C1 segment of cervical spinal cord (tissue), 14 donors: ENCODE data around the gene SH3TC1.

ENCODE experiments used
- DNase-seq, 14 donors: peaks; one replicate each; lab custom pipeline; 2025; lab: John Stamatoyannopoulos, UW

SH3TC1 gene

DNA sequence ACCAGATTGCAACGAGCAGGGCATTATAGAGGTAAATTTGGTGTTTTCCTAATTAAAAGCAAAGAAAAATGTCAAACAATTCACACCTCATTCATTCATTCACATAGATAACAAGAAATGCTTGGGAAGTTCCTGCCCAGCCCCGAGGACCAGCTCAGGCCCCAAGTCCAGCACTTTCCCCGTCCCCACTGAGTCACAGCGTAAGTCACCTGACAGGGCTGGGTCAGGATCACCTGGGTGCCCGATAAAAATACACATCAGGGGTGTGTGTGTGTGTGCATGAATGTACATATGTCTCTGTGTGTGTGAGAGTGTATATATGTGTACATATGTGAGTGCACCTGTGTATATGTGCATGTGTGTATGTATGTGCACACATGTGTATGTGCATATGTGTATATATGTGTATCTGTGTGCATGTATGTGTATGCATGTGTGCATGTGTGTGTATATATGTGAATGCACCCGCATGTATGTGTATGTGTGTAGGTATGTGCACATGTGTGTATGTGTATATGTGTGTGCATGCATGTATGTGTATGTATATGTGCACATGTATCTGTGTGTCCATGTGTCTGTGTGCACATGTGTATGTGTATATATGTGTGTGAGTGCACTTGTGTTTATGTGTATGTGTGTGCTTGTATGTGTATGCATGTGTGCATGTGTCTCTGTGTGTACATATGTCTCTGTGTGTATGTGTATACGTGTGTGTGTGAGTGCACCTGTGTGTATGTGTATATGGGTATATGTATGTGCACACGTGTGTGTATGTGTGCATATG, 18.6 kb upstream of the SH3TC1 start:
- DNase-seq, result no peak

DNA sequence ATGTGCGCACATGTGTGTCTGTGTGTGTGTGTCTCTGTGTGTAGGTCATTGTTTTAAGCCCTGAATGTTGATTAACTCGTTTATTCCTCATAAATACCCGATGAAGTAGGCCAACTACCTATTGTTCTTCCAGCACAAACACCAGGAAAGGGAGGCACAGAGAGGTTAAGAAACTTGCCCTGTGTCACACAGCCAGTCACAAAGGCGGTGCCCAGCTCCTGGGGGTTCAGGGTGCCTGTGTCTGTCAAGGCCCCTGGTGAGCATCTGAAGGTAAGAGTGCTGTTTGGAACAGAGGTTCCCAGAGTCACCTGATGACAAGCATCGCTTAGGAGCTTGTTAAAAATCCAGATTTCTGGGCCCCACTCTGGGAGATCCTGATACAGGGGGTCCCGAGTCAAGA, 18.0 kb upstream of the SH3TC1 start:
- DNase-seq, result no peak

DNA sequence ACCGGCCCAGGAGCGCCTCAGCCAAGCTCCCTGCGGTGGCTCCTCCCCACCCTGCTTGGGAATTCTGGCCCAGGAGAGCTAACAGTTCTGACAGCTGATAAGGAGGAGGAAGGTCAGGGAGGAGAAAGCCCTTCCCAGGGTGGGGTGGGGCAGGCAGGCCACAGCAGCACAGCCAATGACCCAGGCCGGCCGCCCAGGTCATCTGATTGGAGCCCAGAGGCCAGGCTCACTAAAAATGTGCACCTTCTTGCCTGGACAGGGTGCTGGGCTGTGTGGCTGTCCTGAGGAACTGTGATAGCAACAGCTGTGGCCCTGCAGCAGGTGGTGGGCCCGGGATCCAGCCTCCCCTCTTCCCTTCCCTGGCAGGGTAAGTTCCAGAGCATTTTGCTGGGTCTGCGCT, 17.2 kb upstream of the SH3TC1 start:
- DNase-seq, result no peak

DNA sequence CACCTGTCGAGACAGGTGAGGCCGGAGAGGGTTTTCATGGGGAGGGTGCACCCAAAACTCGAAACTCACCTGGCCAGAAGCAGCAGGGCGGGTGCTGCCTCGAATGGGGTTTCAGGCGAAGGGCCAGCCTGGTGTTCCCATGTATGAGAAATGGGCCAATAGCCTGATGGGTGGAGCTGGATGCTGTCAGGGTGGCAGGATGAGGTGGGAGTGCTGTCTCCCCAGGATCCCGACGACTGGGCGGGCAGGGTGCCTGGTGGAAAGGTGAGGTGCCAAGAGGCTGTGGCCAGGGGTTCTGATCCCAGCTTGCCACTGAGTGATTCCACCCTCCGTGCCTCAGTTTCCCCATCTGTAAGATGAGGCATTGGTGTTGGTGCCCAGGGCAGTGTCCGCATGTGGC, 16.8 kb upstream of the SH3TC1 start:
- DNase-seq, result no peak

DNA sequence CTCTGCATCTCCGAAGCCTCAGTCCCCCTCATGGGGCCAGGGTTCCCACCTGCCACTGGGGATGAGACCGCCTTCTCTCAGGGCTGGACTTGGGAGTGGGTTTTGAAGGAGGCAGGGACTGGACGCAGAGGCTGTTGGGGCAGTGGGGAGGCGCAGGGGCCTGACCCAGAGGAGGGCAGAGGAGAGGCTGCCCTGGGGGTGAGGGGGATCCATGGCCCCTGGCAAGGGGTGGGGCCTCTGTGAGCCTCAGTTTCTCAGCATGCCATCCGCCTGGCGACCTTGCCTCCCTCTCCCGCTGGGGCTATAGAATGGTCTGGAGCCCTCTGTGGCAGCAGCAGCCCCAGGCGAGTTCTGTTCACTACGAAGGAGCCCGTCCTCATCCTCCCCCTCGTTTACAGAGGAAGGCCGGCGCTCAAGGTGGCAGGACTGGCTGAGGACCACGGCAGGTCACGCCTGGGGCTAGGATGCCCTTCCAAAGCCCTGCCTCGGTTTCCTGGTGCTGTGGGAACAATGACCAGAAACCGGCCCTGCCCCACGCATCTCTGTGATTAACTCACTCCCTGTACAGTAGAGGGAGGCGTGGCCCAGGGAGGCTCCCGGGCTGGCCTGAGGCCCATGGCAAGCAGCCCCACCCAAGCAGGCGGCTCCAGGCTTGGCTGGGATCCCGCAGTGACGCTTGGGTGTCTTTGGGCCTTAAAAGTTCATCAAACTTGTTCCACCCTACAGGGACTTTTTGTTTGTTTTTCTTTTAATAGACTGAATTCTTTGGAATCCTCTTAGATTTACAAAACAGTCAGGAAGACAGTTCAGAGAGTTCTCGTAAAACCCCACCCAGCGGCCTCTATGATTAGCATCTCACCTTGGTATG, 16.0 kb upstream of the SH3TC1 start:
- no peak for DNase-seq

DNA sequence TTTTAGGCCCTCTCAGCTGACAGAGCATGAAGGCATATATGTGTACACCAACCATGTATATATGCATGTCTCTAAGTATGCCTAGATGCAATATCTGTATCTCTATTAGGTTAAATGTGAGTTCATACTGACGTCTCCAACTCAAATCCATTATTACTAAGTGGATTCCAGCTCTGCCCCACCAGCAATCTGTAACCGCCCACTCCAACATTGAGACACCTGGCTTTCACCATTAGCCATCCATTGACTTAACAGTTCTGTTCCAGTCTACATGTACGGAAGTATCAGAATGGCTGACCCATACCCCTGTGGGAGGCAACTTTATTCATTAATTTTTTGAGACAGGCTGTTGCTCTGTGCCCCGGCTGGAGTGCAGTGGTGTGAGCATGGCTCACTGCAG, 15.0 kb upstream of the SH3TC1 start:
- DNase-seq, result no peak

DNA sequence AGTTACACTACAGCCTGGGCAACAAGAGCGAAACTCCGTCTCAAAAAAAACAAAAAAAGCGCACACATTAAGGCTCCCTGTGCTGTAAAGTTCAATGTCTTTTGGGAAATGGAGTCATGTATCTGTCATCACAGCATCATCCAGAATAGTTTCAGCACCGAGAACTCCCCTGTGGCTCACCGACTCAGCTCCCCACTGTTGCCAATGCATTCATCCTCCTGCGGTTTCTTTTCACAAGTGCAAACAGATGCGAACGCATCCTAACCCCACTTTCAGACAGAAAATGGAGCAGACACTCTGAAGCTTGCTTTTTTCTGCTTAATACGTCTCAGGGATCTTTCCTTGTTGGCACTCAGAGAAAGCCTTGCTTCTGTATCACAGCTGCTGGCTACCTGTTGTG, 13.8 kb upstream of the SH3TC1 start:
- no peak for DNase-seq

DNA sequence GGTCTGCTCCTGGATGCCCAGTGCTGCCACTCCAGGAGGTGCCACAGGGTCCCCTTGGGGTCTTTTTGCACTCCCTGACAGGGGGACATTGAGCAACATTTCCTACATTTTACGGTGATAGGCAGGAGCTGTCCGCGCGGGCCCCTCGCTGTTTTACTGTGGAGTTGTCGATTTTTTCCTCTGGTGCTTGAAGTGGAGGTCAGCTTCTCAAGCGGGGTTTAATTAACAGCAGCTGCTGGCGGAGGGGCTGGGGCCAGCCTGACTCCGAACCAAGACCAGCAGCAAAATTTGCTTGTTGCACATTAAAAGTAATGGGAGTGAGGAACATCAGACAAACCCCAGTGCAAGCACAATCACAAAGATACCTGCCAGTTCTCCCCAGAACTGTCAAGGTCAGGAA, 13.2 kb upstream of the SH3TC1 start:
- no peak for DNase-seq

DNA sequence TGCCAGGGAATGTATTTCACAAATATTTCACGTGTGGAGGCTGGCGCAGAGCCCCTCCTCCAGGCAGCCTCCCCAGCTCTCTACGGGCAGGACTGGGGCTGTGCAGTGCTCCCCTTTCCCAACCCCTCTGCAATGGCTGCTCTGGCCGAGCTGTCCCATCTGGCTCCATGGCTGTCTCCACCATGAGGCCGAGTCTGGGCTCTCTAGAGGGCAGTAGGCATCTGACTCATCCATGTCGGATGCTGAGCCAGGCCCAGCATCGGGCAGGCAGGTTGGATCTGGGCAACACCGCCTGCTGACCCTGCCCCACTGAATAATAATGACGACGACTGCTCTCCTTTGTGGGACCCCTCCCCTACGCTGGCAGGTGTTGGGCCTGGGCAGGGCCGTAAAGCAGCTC, 11.0 kb upstream of the SH3TC1 start:
- DNase-seq, result no peak

DNA sequence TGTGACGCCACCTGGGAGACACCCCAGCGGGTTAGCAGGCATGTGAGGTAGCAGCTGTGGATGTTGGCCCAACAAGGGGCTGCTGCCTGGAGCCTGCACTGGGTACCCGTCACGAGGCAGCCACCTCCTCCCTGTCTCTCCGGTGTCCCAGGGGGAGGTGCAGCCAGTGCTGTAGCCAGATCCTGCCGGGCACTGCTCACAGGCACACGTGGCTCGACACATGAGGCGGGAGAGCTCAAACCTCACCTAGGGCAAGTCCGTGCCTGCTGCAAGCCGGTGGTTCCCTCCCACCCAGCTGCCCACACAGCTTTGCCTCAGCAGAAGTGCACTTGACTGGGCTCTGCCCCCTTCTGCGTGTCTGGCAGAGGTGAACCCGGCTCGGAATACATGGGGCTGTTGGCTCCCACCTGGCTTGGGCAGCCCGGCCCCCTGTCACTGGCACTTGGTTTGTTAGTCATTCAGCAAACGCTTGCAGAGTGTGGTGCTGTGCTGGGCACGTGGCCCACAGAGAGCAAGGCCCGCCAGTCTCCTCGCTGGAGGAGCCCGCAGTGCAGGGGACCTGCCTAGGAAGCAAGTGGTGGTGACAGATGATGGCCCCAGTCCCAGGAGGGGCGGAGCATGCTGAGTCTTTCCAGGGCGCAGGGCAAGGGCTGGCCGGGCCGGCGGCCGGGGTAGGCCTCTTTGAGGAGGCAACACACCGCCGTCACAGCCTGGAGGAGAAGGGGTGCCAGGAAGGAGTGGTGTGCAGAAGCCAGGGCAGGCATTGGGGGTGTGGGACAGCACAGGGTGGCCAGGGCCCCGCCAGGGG, 10.1 kb upstream of the SH3TC1 start:
- DNase-seq, result peak in 7 of 14 donors; percentile 24 to 48 (median 35)

DNA sequence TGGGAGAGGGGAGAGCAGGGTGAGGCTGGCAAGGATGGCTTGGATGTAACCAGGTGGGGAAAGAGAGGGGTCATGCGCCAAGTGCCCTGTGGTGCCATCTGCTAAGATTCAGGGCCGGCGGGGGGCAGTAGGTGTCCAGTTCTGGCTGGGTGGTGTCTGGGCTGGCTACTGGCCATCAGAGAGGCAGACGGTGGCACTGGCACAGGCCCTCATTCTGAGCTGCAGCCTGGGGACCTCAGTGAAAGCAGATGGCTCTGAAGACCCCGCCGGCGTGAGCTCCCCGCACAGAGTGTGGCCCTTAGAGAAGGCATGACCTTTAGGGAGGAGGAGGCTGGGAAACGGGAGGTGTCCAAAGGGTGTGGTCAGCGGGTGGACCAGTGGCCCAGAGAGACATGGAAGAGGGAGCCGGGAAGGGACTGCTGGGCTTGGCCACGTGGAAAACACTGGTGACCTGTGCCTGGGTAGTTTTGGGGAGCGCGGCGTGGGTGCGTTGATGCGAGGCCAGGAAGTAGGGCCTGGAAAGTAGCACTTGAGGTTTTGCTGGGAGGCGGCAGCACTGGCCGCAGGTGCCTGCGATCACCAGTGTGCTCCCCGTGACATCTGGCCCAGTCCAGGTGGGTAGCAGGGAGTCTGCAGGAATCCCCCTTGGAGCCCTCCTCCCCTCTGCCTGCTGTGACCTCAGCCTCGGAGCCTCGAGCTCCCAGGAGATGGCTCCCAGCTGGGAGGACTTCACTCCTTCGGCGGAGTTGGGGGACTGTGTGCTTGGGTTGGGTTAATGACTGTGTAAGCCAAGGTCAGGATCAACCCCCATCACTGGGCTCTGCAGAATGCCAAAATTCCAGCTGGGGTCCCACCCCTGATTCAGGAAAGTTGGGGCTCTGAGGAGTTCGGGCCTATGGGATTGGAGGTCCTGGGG, 9.3 kb upstream of the SH3TC1 start:
- DNase-seq, result peak in 1 of 14 donors; percentile 69

DNA sequence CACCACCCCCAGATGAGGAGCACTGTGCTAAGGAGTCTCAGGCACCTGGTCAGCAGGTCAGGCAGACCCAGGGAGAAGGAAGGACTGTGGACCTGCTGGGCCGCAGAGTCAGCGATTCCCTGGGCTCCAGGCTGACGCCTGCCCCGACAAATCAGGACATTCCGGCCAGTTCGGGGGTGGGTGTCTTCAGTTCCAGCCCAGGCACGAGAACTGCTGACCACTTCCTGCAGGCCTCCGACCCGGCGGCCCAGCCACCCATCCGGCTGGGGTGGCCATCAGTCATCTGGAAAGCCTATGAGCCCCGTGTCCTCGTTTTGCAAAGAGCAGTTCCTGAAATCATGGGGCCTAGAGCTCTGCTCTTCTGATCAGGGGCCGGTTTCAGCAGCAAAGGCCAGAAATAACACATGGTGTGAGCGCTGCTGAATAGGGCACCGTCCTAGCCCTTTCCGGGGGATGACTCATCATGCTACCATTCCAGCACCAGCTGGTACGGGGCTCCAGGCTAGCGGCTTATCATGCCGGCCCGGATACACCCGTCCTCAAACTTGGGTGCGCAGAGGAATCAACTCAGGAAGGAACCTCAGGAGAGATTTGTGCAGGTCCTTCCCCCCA, 7.8 kb upstream of the SH3TC1 start:
- peak in 10 of 14 donors; percentile 34 to 72 (median 54) for DNase-seq

DNA sequence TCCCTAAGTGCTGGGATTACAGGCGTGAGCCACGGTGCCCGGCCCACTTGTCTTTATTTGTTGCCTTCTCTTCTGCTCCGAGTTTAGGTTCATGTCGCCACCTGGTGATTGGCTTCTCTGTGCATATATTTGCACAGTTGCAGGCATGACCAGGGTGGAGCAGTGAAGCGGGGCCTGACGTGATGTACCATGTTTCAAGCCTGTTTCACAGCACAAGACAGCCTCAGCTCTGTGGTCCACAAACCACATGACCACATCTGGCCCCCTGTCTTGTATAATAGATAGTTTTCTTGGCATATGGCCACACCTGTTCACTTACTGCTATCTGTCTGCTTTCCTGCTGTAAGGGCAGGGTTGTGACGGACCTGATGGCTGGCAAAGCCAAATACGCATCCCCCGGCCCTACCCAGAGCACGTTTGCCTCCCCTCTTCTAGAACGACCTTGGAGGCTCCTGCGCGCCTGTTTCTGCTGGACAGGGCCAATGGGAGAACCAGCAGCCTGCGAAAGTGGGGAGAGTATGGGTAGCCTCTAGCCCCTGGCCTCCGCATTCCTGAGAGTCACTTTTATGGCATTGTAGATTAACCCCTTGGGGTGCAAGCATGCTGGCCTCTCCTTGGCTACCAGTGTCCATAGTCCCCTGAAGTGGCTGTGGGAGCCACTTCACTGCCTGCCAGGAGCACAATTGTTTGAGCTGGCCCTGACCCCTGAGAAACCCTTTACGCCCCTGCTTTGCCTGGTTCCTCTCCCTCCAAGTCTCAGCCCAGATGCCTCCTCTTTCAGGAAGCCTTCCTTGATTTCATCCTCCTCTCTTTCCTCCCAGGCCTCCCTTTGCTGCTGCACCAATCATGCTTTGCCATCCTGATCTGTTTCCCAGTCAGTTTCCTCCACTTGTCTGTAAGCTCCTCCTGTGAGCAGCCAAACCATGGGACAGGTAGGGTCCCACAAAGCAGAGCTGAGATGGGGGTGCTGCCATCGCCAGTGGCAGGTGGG, 6.0 kb upstream of the SH3TC1 start:
- DNase-seq, result no peak

DNA sequence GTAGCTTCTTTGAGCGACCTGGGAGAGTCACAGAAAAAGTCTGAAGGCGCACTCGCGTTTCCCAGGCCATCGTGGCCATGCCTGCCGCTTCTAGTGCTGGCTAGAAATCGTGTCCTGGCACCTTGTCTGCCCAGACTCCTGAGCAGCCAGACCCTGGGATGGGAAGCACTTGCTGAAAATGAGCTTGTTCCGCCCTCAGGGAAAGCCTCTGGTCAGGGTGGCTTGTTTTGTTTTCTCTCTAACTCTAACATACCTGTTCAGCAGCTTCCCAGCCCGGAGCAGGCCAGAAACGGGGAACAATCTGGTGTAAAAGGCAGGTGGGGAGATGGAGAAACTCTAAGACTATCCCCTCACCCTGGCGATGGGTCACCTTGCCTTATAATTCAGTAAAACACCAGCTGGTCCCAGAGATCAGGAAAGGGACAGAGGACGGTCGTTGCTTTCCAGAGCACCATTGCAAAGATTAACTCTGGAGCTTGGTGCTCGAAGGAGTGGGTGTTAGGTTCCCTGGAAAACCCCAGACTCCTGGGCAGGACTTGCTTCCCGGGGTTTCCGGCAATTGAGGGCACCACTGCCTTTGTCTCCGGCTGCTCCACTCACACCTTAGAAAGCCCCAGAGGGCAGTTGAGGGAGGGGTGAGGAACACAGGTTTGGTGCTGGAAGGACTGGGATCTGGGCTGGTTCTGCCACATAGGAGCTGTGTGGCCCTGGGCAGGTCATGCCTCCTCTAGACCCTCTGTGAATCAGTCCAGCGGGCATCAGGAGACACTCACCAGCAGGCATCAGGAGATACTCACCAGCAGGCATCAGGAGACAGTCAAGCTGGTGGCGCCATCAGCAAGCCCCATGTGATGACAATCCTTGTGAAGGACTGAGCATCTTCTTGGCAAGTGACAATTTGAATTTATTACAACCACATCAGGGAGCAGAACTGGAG, 4.5 kb upstream of the SH3TC1 start:
- DNase-seq, result no peak

DNA sequence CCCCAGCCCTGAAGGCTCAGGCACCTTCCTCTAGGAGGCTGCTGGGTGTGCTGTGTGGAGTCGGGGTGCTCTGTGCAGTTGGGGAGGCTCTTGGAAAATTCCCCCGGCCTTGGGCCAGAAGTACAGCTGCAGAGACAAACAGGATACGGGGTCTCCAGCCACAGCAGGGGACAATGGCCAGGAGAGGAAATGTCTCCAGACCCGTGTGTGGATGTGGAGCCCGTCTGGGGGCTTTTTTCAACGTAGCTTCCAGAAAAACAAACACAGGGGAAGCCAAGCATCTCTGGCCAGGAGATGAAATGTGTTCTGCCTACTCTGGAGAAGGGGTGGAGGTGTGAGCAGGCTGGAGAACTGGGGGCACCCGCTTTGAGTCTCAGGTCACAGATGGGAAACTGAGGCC, 3.7 kb upstream of the SH3TC1 start:
- DNase-seq, result no peak

DNA sequence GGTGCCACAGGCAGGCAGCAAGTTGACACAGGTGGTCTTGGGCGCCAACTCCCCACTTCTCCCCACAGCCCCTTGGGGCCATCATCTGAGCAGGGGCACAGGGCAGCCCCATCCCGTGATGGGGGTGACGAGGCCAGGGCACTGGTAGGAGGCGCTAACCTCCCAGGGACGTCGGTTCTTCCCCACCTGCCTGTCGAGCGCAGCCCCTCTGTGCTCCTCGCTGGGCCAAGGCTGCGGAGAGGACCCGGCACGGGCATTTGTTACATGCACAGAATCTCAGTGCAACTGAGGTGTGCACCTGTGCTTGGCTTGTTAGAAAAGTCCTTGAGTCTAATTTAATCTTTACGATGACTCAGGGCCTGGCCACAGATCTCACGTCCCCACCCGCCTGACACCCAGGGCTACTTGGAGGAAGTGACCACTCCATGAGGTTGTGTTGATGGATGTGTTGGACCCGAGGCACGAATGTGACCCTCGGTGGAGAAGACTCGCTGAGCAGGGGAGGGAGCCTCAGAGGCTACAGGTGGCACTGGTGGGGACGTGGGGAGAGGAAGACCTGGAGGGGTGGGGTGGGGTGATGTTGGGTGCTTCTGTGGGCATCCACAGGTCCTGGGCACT, 3.1 kb upstream of the SH3TC1 start:
- DNase-seq, result no peak

DNA sequence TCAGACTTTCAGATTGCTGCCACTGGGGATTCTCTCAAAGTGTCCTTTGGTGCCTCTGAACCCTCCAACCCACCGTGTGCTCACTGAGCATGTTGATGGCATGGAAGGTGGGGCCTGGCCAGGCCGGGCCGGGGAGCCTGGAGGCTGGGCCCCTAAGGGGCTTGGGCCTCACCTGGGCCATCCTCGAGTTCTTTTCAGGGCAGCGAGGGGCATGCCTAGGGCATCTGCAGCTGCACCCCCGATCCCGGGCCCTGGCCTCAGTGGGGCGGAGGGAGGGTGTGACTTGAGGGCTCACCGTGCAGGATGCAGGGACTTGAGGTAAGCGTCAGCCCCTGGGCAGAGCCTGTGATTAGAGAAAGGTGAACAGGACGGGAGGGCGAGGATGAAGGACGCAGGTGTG, 1.6 kb upstream of the SH3TC1 start:
- DNase-seq, result no peak
